Retina (tissue), 1 donor: Measurements from ENCODE around the gene NT5DC1.

Experiments
- DNase-seq: peaks from one replicate; pipeline ENCODE4 v3.0.0-alpha.2; 2016

The NT5DC1 gene

GRCh38 chr6:116144605-116145004 is 44.0 kb downstream of the NT5DC1 start:
- no peak for DNase-seq

GRCh38 chr6:116145803-116146675 is 45.4 kb downstream of the NT5DC1 start:
- DNase-seq: no peak

GRCh38 chr6:116152620-116153019 is 52.0 kb downstream of the NT5DC1 start:
- no peak for DNase-seq

GRCh38 chr6:116154887-116155286 is 54.2 kb downstream of the NT5DC1 start:
- DNase-seq: no peak

- no peak for DNase-seq
Measured at GRCh38 chr6:116156405-116157326, 56.0 kb downstream of the NT5DC1 start.

GRCh38 chr6:116157391-116157790 is 56.7 kb downstream of the NT5DC1 start:
- no peak for DNase-seq

GRCh38 chr6:116158641-116159040 is 58.0 kb downstream of the NT5DC1 start:
- DNase-seq: no peak

- DNase-seq: no peak
Measured at GRCh38 chr6:116159782-116160524, 59.3 kb downstream of the NT5DC1 start.

- no peak for DNase-seq
Measured at GRCh38 chr6:116165596-116165995, 64.9 kb downstream of the NT5DC1 start.

- no peak for DNase-seq
Measured at GRCh38 chr6:116166369-116166768, 65.7 kb downstream of the NT5DC1 start.

GRCh38 chr6:116168148-116168547 is 67.5 kb downstream of the NT5DC1 start:
- DNase-seq: no peak

- no peak for DNase-seq
Measured at GRCh38 chr6:116169880-116170279, 69.2 kb downstream of the NT5DC1 start.

- DNase-seq: no peak
Measured at GRCh38 chr6:116170358-116171057, 69.9 kb downstream of the NT5DC1 start.

GRCh38 chr6:116173928-116174327 is 73.3 kb downstream of the NT5DC1 start:
- DNase-seq: no peak

- no peak for DNase-seq
Measured at GRCh38 chr6:116175344-116175743, 74.7 kb downstream of the NT5DC1 start.

- no peak for DNase-seq
Measured at GRCh38 chr6:116176596-116176995, 75.9 kb downstream of the NT5DC1 start.

GRCh38 chr6:116180375-116180774 is 79.7 kb downstream of the NT5DC1 start:
- no peak for DNase-seq

- DNase-seq: no peak
Measured at GRCh38 chr6:116189472-116189871, 88.8 kb downstream of the NT5DC1 start.

- no peak for DNase-seq
Measured at GRCh38 chr6:116190550-116190949, 89.9 kb downstream of the NT5DC1 start.

GRCh38 chr6:116191881-116192280 is 91.2 kb downstream of the NT5DC1 start:
- DNase-seq: no peak

- no peak for DNase-seq
Measured at GRCh38 chr6:116192786-116193185, 92.1 kb downstream of the NT5DC1 start.

- no peak for DNase-seq
Measured at GRCh38 chr6:116196841-116197240, 96.2 kb downstream of the NT5DC1 start.
